Suprapubic skin (tissue), 4 donors: ENCODE data around the gene PDE6C. TPM values are rescaled to one million over a fixed set of nuclear protein-coding genes. Genes with fewer than 3 reads are reported as not detected.

Experiments used
- DNase-seq, 2 donors: peaks; one replicate each; pipeline ENCODE4 v3.0.0-alpha.2; 2019; ENCODE audit warnings: low spot score in 2 of 2
- H3K27ac ChIP-seq: fragments of 200-600 bp; sonication (generic); one replicate; pipeline ENCODE4 v1.5.1; 2019
- H3K27me3 ChIP-seq: fragments of 200-600 bp; sonication (generic); one replicate; pipeline ENCODE4 v1.5.1; 2019
- H3K36me3 ChIP-seq: fragments of 200-600 bp; sonication (generic); one replicate; pipeline ENCODE4 v1.5.1; 2019
- H3K4me1 ChIP-seq: fragments of 200-600 bp; sonication (generic); one replicate; pipeline ENCODE4 v1.5.1; 2019
- H3K4me3 ChIP-seq: fragments of 200-600 bp; sonication (generic); one replicate; pipeline ENCODE4 v1.5.1; 2019; ENCODE audit warnings: mild to moderate bottlenecking
- H3K9me3 ChIP-seq: fragments of 200-600 bp; sonication (generic); one replicate; pipeline ENCODE4 v1.5.1; 2019
- CTCF ChIP-seq, 2 donors: fragments of 200-600 bp in 1 of 2; fragments of 450-650 bp in 1 of 2; sonication (generic) in 1 of 2; IDR thresholded peaks; one replicate each; pipeline ENCODE4 v1.5.1; 2016 to 2019; ENCODE audit warnings: antibody characterized with exemption in 2 of 2, mild to moderate bottlenecking in 1 of 2, moderate library complexity in 1 of 2
- EP300 ChIP-seq: sonication (generic); formaldehyde crosslinking; IDR thresholded peaks from one replicate; pipeline ENCODE4 v1.6.1; 2017; ENCODE audit warnings: antibody characterized with exemption
- POLR2A ChIP-seq, 2 donors: fragments of 450-650 bp; IDR thresholded peaks; one replicate each; pipeline ENCODE4 v1.6.1; 2017; ENCODE audit warnings: antibody characterized with exemption in 2 of 2, mild to moderate bottlenecking in 2 of 2, moderate library complexity in 2 of 2
- POLR2AphosphoS5 ChIP-seq, 3 donors: sonication (generic); formaldehyde crosslinking; IDR thresholded peaks; one replicate each; pipeline ENCODE4 v1.6.1; 2017; ENCODE audit warnings: antibody characterized with exemption in 3 of 3
- WGBS: methylation state at CpG from one replicate; pipeline ENCODE4 v1.1.5; 2018; 5-methylcytosine and 5-hydroxymethylcytosine counted together
- total RNA-seq, 4 donors: library from RNA; depleted of rRNA; stranded (reverse); fragments of >200 nt; gene quantifications; one replicate each; pipeline ENCODE4 v1.1.0, GENCODE V29; 2016

The PDE6C gene
- total RNA-seq, 4 donors from 2014 or later: not detected

DNA sequence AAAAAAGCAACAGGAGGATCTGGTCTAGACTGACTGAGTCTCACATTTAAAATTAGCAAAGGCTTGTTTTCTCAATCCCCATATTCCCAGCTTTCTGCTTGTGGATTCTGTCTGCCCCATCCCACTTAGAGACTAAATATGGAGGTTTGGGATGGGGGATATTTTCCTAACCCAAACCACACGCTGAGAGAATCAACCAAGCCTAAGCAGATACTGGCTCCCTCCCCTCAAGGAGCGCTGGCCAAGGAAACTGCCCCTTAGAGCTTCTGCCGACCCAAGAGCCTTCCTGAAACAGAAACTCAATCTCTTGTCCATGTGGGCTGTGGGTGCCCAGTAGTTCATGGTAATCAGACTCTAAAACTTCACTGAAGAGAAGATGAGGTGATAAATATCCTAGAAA is 42.0 kb upstream of the PDE6C start:
- H3K27me3 ChIP-seq: peaks cover 50% of the 10 kb centered on the region
- no peak overlapping the region for H3K4me3 ChIP-seq
- H3K27ac ChIP-seq: no peak overlapping the region

DNA sequence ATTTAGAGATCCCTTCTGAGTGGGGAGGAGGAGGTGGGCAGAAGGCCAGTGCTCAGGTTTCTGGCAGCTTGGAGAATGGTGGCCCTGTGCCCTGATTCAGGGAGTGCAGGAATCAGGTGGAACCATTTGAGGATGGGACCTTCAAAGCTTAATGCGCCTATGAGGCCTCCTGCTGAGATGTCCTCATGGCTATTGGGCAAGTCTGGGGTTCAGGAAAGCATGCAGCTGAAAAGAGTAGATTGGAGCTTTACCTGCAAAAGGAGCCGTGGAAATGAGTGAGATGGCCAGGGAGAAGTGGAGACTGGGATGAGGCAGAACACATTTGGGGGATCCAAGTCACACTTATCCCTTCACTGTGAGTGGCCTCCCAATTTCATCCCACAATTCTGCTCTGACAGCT is 39.7 kb upstream of the PDE6C start:
- peaks cover 32% of the 10 kb centered on the region for H3K27me3 ChIP-seq
- H3K27ac ChIP-seq: no peak overlapping the region
- no peaks in the 10 kb centered on the region for H3K36me3 ChIP-seq
- H3K9me3 ChIP-seq: no peaks in the 10 kb centered on the region
- TF ChIP-seq POLR2A (IDR thresholded peaks at IDR 0.05) (no peak), EP300 (no peak), CTCF (IDR thresholded peaks at IDR 0.05) (no peak), POLR2AphosphoS5 (IDR thresholded peaks at IDR 0.05) (no peak)
- DNase-seq: no peak
- no peak overlapping the region for H3K4me3 ChIP-seq
- WGBS: 45% methylated on average over 2 of the region's 2 CpGs
- H3K4me1 ChIP-seq: peaks cover 7% of the 10 kb centered on the region

More for the DNA sequence above, 42.0 kb upstream of the PDE6C start:
- H3K36me3 ChIP-seq: no peaks in the 10 kb centered on the region
- no peaks in the 10 kb centered on the region for H3K9me3 ChIP-seq
- DNase-seq: no peak
- peaks cover 21% of the 10 kb centered on the region for H3K4me1 ChIP-seq
- WGBS: 48% methylated on average over 3 of the region's 3 CpGs
- TF ChIP-seq POLR2A (IDR thresholded peaks at IDR 0.05) (no peak), POLR2AphosphoS5 (IDR thresholded peaks at IDR 0.05) (no peak), EP300 (no peak), CTCF (IDR thresholded peaks at IDR 0.05) (no peak)

DNA sequence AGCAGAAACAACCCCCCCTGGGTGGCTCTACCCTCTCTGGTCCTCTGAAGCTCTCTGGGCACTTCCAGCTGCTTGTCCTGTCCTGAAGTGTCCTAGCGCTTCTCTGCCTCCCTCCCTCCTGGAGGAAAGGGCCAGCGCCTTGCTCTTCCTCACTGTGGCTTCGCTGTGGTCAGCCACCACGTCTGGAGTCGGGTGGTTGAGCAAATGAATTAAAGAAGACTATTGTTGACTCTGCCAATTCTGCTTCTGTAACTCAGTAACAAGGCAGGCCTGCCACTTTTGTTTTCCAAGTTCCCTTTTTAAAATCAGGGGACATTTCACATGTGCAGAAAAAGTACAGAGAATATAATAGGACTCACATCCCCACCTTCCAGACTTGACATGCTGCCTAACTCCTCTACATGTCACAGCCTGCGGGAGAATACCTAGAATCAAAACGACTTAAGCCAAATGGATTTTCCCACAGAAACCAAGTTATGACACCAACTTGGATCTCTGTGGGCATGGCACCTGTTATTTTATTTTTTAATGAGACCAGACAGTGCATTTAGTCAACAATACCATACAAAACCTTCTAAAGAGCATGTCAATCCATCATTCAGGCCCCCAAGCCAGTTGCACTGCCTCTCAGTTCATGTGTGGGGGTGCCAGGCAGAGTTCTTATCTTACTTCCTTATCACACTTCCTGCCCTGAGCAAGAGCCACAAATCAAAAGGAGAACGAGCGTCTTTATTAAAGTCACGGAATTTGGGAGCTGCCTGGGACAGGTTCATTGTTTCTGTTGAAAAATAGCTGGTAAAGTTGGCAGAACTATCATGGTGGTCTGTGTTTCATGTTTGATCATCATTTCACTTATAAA is 39.1 kb upstream of the PDE6C start:
- TF ChIP-seq CTCF (IDR thresholded peaks at IDR 0.05) (no peak), POLR2AphosphoS5 (IDR thresholded peaks at IDR 0.05) (no peak), POLR2A (IDR thresholded peaks at IDR 0.05) (no peak), EP300 (no peak)
- Histone ChIP-seq H3K27ac (no peak overlapping the region), H3K4me1 (no peaks in the 10 kb centered on the region), H3K27me3 (peaks cover 25% of the 10 kb centered on the region), H3K4me3 (no peak overlapping the region), H3K9me3 (no peaks in the 10 kb centered on the region), H3K36me3 (no peaks in the 10 kb centered on the region)
- WGBS: 30% methylated on average over 10 of the region's 10 CpGs
- no peak for DNase-seq

- no peaks in the 10 kb centered on the region for H3K4me1 ChIP-seq
- no peak overlapping the region for H3K4me3 ChIP-seq
- DNase-seq: no peak
- TF ChIP-seq POLR2AphosphoS5 (IDR thresholded peaks at IDR 0.05): no peak
- TF ChIP-seq CTCF (IDR thresholded peaks at IDR 0.05): no peak
- TF ChIP-seq POLR2A (IDR thresholded peaks at IDR 0.05): no peak
- no peak for TF ChIP-seq EP300
- no peaks in the 10 kb centered on the region for H3K9me3 ChIP-seq
- WGBS: 57% methylated on average over 3 of the region's 3 CpGs
- H3K36me3 ChIP-seq: no peaks in the 10 kb centered on the region
- peaks cover 19% of the 10 kb centered on the region for H3K27me3 ChIP-seq
- H3K27ac ChIP-seq: no peak overlapping the region
Observed at GRCh38 chr10:93573924-93574323, 38.4 kb upstream of the PDE6C start.

- H3K4me3 ChIP-seq: no peak overlapping the region
- H3K27ac ChIP-seq: no peak overlapping the region
- H3K9me3 ChIP-seq: no peaks in the 10 kb centered on the region
- peaks cover 6% of the 10 kb centered on the region for H3K27me3 ChIP-seq
- H3K4me1 ChIP-seq: no peaks in the 10 kb centered on the region
- no peak for TF ChIP-seq CTCF (IDR thresholded peaks at IDR 0.05)
- no peak for TF ChIP-seq EP300
- no peak for TF ChIP-seq POLR2AphosphoS5 (IDR thresholded peaks at IDR 0.05)
- no peak for TF ChIP-seq POLR2A (IDR thresholded peaks at IDR 0.05)
- no peak for DNase-seq
- H3K36me3 ChIP-seq: no peaks in the 10 kb centered on the region
- 53% methylated on average over 3 of the region's 3 CpGs for WGBS
Observed at GRCh38 chr10:93576888-93577287, 35.4 kb upstream of the PDE6C start.
